Fibroblast of lung (primary cell): Measurements from ENCODE around the gene CBX8. TPM values are rescaled to one million over a fixed set of nuclear protein-coding genes. Genes with fewer than 3 reads are reported as not detected.

Source experiments
- DNase-seq, 2 donors: peaks; one replicate each; pipeline versions ENCODE4 v3.0.0 to v3.0.0-alpha.2; 2010; ENCODE audit warnings: low read depth in 2 of 2
- H2AFZ ChIP-seq: 2 replicates; pipeline ENCODE4 v1.5.1; 2012; ENCODE audit warnings: low read length, control low read depth, inconsistent platforms
- H3K27ac ChIP-seq: 2 replicates; pipeline ENCODE4 v1.5.1; 2011; ENCODE audit warnings: low read length, control low read depth; ENCODE audit not compliant: insufficient read depth
- H3K27me3 ChIP-seq: 2 replicates; pipeline ENCODE4 v1.5.1; 2011; ENCODE audit warnings: mild to moderate bottlenecking, low read length; ENCODE audit not compliant: control insufficient read depth, insufficient read depth
- H3K36me3 ChIP-seq: 2 replicates; pipeline ENCODE4 v1.5.1; 2011; ENCODE audit warnings: low read length; ENCODE audit not compliant: control insufficient read depth, insufficient read depth
- H3K4me1 ChIP-seq: 2 replicates; pipeline ENCODE4 v1.5.1; 2011; ENCODE audit warnings: low read length; ENCODE audit not compliant: control insufficient read depth, insufficient read depth; ENCODE audit errors: extremely low read depth
- H3K4me2 ChIP-seq: 2 replicates; pipeline ENCODE4 v1.5.1; 2011; ENCODE audit warnings: low read length, control low read depth; ENCODE audit not compliant: insufficient read depth; ENCODE audit errors: extremely low read depth
- H3K4me3 ChIP-seq, 4 experiments: fragments of 200-600 bp in 1 of 4; sonication (generic) in 1 of 4; replicated peaks in 1 of 4; 2 replicates each; pipeline ENCODE4 v1.5.1; 2011 to 2016; ENCODE audit warnings: low read length in 4 of 4, low read depth in 3 of 4, mild to moderate bottlenecking in 3 of 4, control low read depth in 2 of 4, inconsistent platforms in 1 of 4, mixed read lengths in 1 of 4; ENCODE audit not compliant: insufficient read depth in 1 of 4; ENCODE audit errors: control extremely low read depth in 1 of 4
- H3K79me2 ChIP-seq: 2 replicates; pipeline ENCODE4 v1.5.1; 2012; ENCODE audit warnings: mild to moderate bottlenecking, low read length, inconsistent platforms; ENCODE audit not compliant: control insufficient read depth, insufficient read depth
- H3K9ac ChIP-seq: 2 replicates; pipeline ENCODE4 v1.5.1; 2011; ENCODE audit warnings: mild to moderate bottlenecking, low read length, control low read depth; ENCODE audit not compliant: insufficient read depth
- H3K9me3 ChIP-seq: 2 replicates; pipeline ENCODE4 v1.5.1; 2012; ENCODE audit warnings: low read depth, low read length; ENCODE audit not compliant: control insufficient read depth, insufficient read depth
- H4K20me1 ChIP-seq: 2 replicates; pipeline ENCODE4 v1.5.1; 2011; ENCODE audit warnings: low read length; ENCODE audit not compliant: control insufficient read depth, insufficient read depth; ENCODE audit errors: extremely low read depth
- CTCF ChIP-seq, 2 donors: IDR thresholded peaks in 1 of 2; conservative IDR thresholded peaks in 1 of 2; 1 replicate in 1 of 2; 2 replicates in 1 of 2; pipeline ENCODE4 v1.5.1; 2011 to 2012; ENCODE audit warnings: low read length in 2 of 2, control low read depth in 1 of 2, inconsistent platforms in 1 of 2, low read depth in 1 of 2, mild to moderate bottlenecking in 1 of 2
- EZH2 ChIP-seq: IDR thresholded peaks from 2 replicates; pipeline ENCODE4 v1.5.1; 2012; ENCODE audit warnings: low read length, control low read depth, mild to moderate bottlenecking; ENCODE audit errors: missing control alignments
- polyA plus RNA-seq, 2 donors: library from polyadenylated mRNA; depleted of rRNA in 1 of 2; stranded (reverse) in 1 of 2; unstranded in 1 of 2; fragments of >200 nt; gene quantifications; 2 replicates each; pipeline ENCODE4 v1.2.1, GENCODE V29; 2011 to 2012; ENCODE audit warnings: missing spikeins in 1 of 2
- total RNA-seq: library from RNA; depleted of rRNA; stranded (reverse); fragments of >200 nt; gene quantifications from 2 replicates; pipeline ENCODE4 v1.2.1, GENCODE V29; 2014

The CBX8 gene
- total and polyA plus RNA-seq, 2 donors (not counting 1 experiment from before 2014, with no cell fraction given), result 0.19 to 4.0 TPM

- Histone ChIP-seq H3K4me3 (no peak overlapping the region), H3K79me2 (no peaks in the 10 kb centered on the region), H3K27me3 (peaks cover 29% of the 10 kb centered on the region), H3K9me3 (no peaks in the 10 kb centered on the region), H3K36me3 (no peaks in the 10 kb centered on the region), H2AFZ (no peak overlapping the region), H3K9ac (no peak overlapping the region), H4K20me1 (no peaks in the 10 kb centered on the region), H3K4me1 (no peaks in the 10 kb centered on the region), H3K27ac (no peak overlapping the region), H3K4me2 (no peak overlapping the region)
- TF ChIP-seq CTCF (conservative IDR thresholded peaks at IDR 0.05 in 1 of 2, IDR thresholded peaks at IDR 0.05 in 1 of 2; ENCODE audit: low read depth in 1 of 2, low read length in 2 of 2), result no peak
- no peak for TF ChIP-seq EZH2
- no peak for DNase-seq
Observed at GRCh38 chr17:79743614-79744013, 53.3 kb downstream of the CBX8 start.

- Histone ChIP-seq H3K4me1 (no peaks in the 10 kb centered on the region), H3K36me3 (no peaks in the 10 kb centered on the region), H4K20me1 (no peaks in the 10 kb centered on the region), H2AFZ (no peak overlapping the region), H3K9me3 (no peaks in the 10 kb centered on the region), H3K27me3 (peaks cover 25% of the 10 kb centered on the region), H3K79me2 (no peaks in the 10 kb centered on the region), H3K9ac (no peak overlapping the region), H3K4me2 (no peak overlapping the region), H3K27ac (no peak overlapping the region), H3K4me3 (no peak overlapping the region)
- DNase-seq, result no peak
- TF ChIP-seq CTCF (conservative IDR thresholded peaks at IDR 0.05 in 1 of 2, IDR thresholded peaks at IDR 0.05 in 1 of 2; ENCODE audit: low read depth in 1 of 2, low read length in 2 of 2), result no peak
- TF ChIP-seq EZH2, result no peak
Observed at GRCh38 chr17:79742951-79743476, 53.9 kb downstream of the CBX8 start.

GRCh38 chr17:79742589-79742918 lies 54.3 kb downstream of the CBX8 start:
- no peak overlapping the region for H3K4me2 ChIP-seq
- H2AFZ ChIP-seq, result no peak overlapping the region
- no peak overlapping the region for H3K27ac ChIP-seq
- no peaks in the 10 kb centered on the region for H3K4me1 ChIP-seq
- no peaks in the 10 kb centered on the region for H3K9me3 ChIP-seq
- DNase-seq, result no peak
- H3K36me3 ChIP-seq, result no peaks in the 10 kb centered on the region
- H3K79me2 ChIP-seq, result no peaks in the 10 kb centered on the region
- TF ChIP-seq CTCF (conservative IDR thresholded peaks at IDR 0.05 in 1 of 2, IDR thresholded peaks at IDR 0.05 in 1 of 2; ENCODE audit: low read depth in 1 of 2, low read length in 2 of 2) (no peak), EZH2 (no peak)
- no peak overlapping the region for H3K9ac ChIP-seq
- H4K20me1 ChIP-seq, result no peaks in the 10 kb centered on the region
- H3K4me3 ChIP-seq, result no peak overlapping the region
- peaks cover 21% of the 10 kb centered on the region for H3K27me3 ChIP-seq

Other genes with a start within 250 kb of the CBX8 start
- not detected in 2 replicates for gene RBFOX3, start 186.0 kb downstream of the CBX8 start, total RNA-seq
- not detected in 2 replicates for gene RBFOX3, start 186.0 kb downstream of the CBX8 start, polyA plus RNA-seq
- gene ENPP7, start 66.1 kb downstream of the CBX8 start, total RNA-seq, result not detected in 2 replicates
- not detected in 2 replicates for gene ENPP7, start 66.1 kb downstream of the CBX8 start, polyA plus RNA-seq
- 0.83 and 1.3 TPM in 2 replicates for gene CBX2, start 18.9 kb downstream of the CBX8 start, total RNA-seq
- 0.77 and 1.3 TPM in 2 replicates for gene CBX2, start 18.9 kb downstream of the CBX8 start, polyA plus RNA-seq
- gene CBX4, start 42.4 kb upstream of the CBX8 start, total RNA-seq, result 11.0 and 13.4 TPM in 2 replicates
- gene CBX4, start 42.4 kb upstream of the CBX8 start, polyA plus RNA-seq, result 5.4 and 5.6 TPM in 2 replicates
- gene TBC1D16, start 238.8 kb upstream of the CBX8 start, total RNA-seq, result 26.2 and 30.4 TPM in 2 replicates
- 8.3 and 10.2 TPM in 2 replicates for gene TBC1D16, start 238.8 kb upstream of the CBX8 start, polyA plus RNA-seq
- gene CCDC40, start 239.6 kb upstream of the CBX8 start, total RNA-seq, result 1.5 and 2.1 TPM in 2 replicates
- 0.53 and 0.96 TPM in 2 replicates for gene CCDC40, start 239.6 kb upstream of the CBX8 start, polyA plus RNA-seq